Omental fat pad (tissue), 4 donors: ENCODE data around the gene RAB30. TPM values are rescaled to one million over a fixed set of nuclear protein-coding genes. Genes with fewer than 3 reads are reported as not detected.

Source experiments
- ATAC-seq: fragments of 150-250 bp; one replicate; pipeline ENCODE4 v1.9.1; 2016; ENCODE audit warnings: mild to moderate bottlenecking, moderate library complexity; ENCODE audit not compliant: low FRiP score
- DNase-seq: peaks from one replicate; pipeline ENCODE4 v3.0.0-alpha.2; 2019; ENCODE audit warnings: low spot score
- CTCF ChIP-seq, 3 donors: fragments of 450-650 bp; IDR thresholded peaks; one replicate each; pipeline ENCODE4 v1.5.1; 2016 to 2017; ENCODE audit warnings: antibody characterized with exemption in 3 of 3, mild to moderate bottlenecking in 3 of 3, moderate library complexity in 2 of 3
- total RNA-seq, 4 donors: library from RNA; depleted of rRNA; stranded (reverse); fragments of >200 nt; gene quantifications; one replicate each; pipeline ENCODE4 v1.1.0, GENCODE V29; 2016

Gene RAB30
- total RNA-seq, 4 donors from 2014 or later, result 14.8 to 37.9 (median 23.5) TPM

GRCh38 chr11:83088965-83089364 is 17.3 kb upstream of the RAB30 start:
- TF ChIP-seq CTCF (IDR thresholded peaks at IDR 0.05), result no peak
- DNase-seq (no peak), ATAC-seq (no peak)

- DNase-seq (no peak), ATAC-seq (no peak)
- TF ChIP-seq CTCF (IDR thresholded peaks at IDR 0.05), result no peak
These were observed 15.3 kb upstream of the RAB30 start for GRCh38 chr11:83087035-83087434.

GRCh38 chr11:83079820-83080219 is 8.1 kb upstream of the RAB30 start:
- ATAC-seq (no peak), DNase-seq (no peak)
- no peak for TF ChIP-seq CTCF (IDR thresholded peaks at IDR 0.05)

GRCh38 chr11:83078269-83078668 is 6.6 kb upstream of the RAB30 start:
- no peak for TF ChIP-seq CTCF (IDR thresholded peaks at IDR 0.05)
- ATAC-seq, result no peak
- no peak for DNase-seq

- ATAC-seq, result no peak
- no peak for DNase-seq
- no peak for TF ChIP-seq CTCF (IDR thresholded peaks at IDR 0.05)
These were observed 2.2 kb upstream of the RAB30 start for GRCh38 chr11:83073884-83074283.

- no peak for ATAC-seq
- DNase-seq, result no peak
- TF ChIP-seq CTCF (IDR thresholded peaks at IDR 0.05), result no peak
These were observed 1.6 kb upstream of the RAB30 start for GRCh38 chr11:83073258-83073657.

- TF ChIP-seq CTCF (IDR thresholded peaks at IDR 0.05), result no peak
- DNase-seq (no peak), ATAC-seq (no peak)
These were observed 899 bp upstream of the RAB30 start for GRCh38 chr11:83072350-83073242.
